22Rv1 (cell line): Measurements from ENCODE around the gene IGF2R.

Experiments used
- CTCF ChIP-seq: fragments of 450-650 bp; IDR thresholded peaks from 2 replicates; pipeline ENCODE4 v1.5.1; 2017; ENCODE audit warnings: mild to moderate bottlenecking
- ZFX ChIP-seq: fragments of 450-650 bp; IDR thresholded peaks from 2 replicates; pipeline ENCODE4 v1.6.1; 2017; ENCODE audit warnings: antibody characterized with exemption, borderline replicate concordance

GRCh38 chr6:159963111-159963510 lies 5.8 kb upstream of the IGF2R start:
- TF ChIP-seq CTCF, result no peak
- TF ChIP-seq ZFX, result no peak
